ENCODE results near the gene N4BP2. TPM values are rescaled to one million over a fixed set of nuclear protein-coding genes. Genes with fewer than 3 reads are reported as not detected.

The N4BP2 gene
- total and polyA plus RNA-seq, 2 experiments from 2014 or later = 11.2 to 28.8 TPM

- no peaks in the 10 kb centered on the region for H3K36me3 ChIP-seq (replicated peaks; ENCODE audit: insufficient read depth, low read depth)
- 100% methylated on average over 1 of the region's 22 CpGs for WGBS (ENCODE audit: low lambda C conversion rate, missing lambda C conversion rate)
- no peak overlapping the region for H3K4me3 ChIP-seq
- no peak for TF ChIP-seq CTCF (IDR thresholded peaks at IDR 0.05; ENCODE audit: poor library complexity)
- no peak for TF ChIP-seq EZH2phosphoT487 (IDR thresholded peaks at IDR 0.05; ENCODE audit: low read depth, severe bottlenecking, unreplicated experiment)
- no peak for TF ChIP-seq EZH2 (IDR thresholded peaks at IDR 0.05; ENCODE audit: borderline replicate concordance)
- H3K27me3 ChIP-seq = no peaks in the 10 kb centered on the region
- no peak for DNase-seq (ENCODE audit: low spot score)
- H4K20me1 ChIP-seq (ENCODE audit: insufficient read depth, poor library complexity, severe bottlenecking) = no peaks in the 10 kb centered on the region
- no peak overlapping the region for H3K4me2 ChIP-seq
- no peak overlapping the region for H2AFZ ChIP-seq
- H3K4me1 ChIP-seq (ENCODE audit: insufficient read depth) = peaks cover 4% of the 10 kb centered on the region
- no peaks in the 10 kb centered on the region for H3K9me3 ChIP-seq (ENCODE audit: low read depth)
- no peak overlapping the region for H3K27ac ChIP-seq
- H3K9me2 ChIP-seq (replicated peaks; ENCODE audit: insufficient read depth) = no peaks in the 10 kb centered on the region
- no peaks in the 10 kb centered on the region for H3K79me2 ChIP-seq
Measured at GRCh38 chr4:40032785-40033184, 23.9 kb upstream of the N4BP2 start.

- no peaks in the 10 kb centered on the region for H3K79me2 ChIP-seq
- H3K4me1 ChIP-seq (ENCODE audit: insufficient read depth) = peaks cover 4% of the 10 kb centered on the region
- H3K4me2 ChIP-seq = no peak overlapping the region
- no peak for TF ChIP-seq EZH2 (IDR thresholded peaks at IDR 0.05; ENCODE audit: borderline replicate concordance)
- TF ChIP-seq EZH2phosphoT487 (IDR thresholded peaks at IDR 0.05; ENCODE audit: low read depth, severe bottlenecking, unreplicated experiment) = no peak
- TF ChIP-seq CTCF (IDR thresholded peaks at IDR 0.05; ENCODE audit: poor library complexity) = no peak
- H3K36me3 ChIP-seq (replicated peaks; ENCODE audit: insufficient read depth, low read depth) = no peaks in the 10 kb centered on the region
- no peak for DNase-seq (ENCODE audit: low spot score)
- no peaks in the 10 kb centered on the region for H3K27me3 ChIP-seq
- no peaks in the 10 kb centered on the region for H3K9me2 ChIP-seq (replicated peaks; ENCODE audit: insufficient read depth)
- H4K20me1 ChIP-seq (ENCODE audit: insufficient read depth, poor library complexity, severe bottlenecking) = no peaks in the 10 kb centered on the region
- H3K4me3 ChIP-seq = no peak overlapping the region
- WGBS (ENCODE audit: low lambda C conversion rate, missing lambda C conversion rate) = 46% methylated on average over 2 of the region's 2 CpGs
- H3K9me3 ChIP-seq (ENCODE audit: low read depth) = no peaks in the 10 kb centered on the region
- no peak overlapping the region for H2AFZ ChIP-seq
- H3K27ac ChIP-seq = peak overlapping the region; percentile 68
Measured at GRCh38 chr4:40033613-40034012, 23.0 kb upstream of the N4BP2 start.

GRCh38 chr4:40038977-40039376 lies 17.7 kb upstream of the N4BP2 start:
- no peaks in the 10 kb centered on the region for H3K79me2 ChIP-seq
- 98% methylated on average over 7 of the region's 7 CpGs for WGBS (ENCODE audit: low lambda C conversion rate, missing lambda C conversion rate)
- H3K27ac ChIP-seq = no peak overlapping the region
- H3K4me3 ChIP-seq = no peak overlapping the region
- no peaks in the 10 kb centered on the region for H3K27me3 ChIP-seq
- H3K4me2 ChIP-seq = no peak overlapping the region
- no peaks in the 10 kb centered on the region for H4K20me1 ChIP-seq (ENCODE audit: insufficient read depth, poor library complexity, severe bottlenecking)
- TF ChIP-seq CTCF (IDR thresholded peaks at IDR 0.05; ENCODE audit: poor library complexity) = no peak
- TF ChIP-seq EZH2phosphoT487 (IDR thresholded peaks at IDR 0.05; ENCODE audit: low read depth, severe bottlenecking, unreplicated experiment) = no peak
- TF ChIP-seq EZH2 (IDR thresholded peaks at IDR 0.05; ENCODE audit: borderline replicate concordance) = no peak
- H3K36me3 ChIP-seq (replicated peaks; ENCODE audit: insufficient read depth, low read depth) = no peaks in the 10 kb centered on the region
- no peaks in the 10 kb centered on the region for H3K9me2 ChIP-seq (replicated peaks; ENCODE audit: insufficient read depth)
- no peaks in the 10 kb centered on the region for H3K4me1 ChIP-seq (ENCODE audit: insufficient read depth)
- no peak overlapping the region for H2AFZ ChIP-seq
- no peaks in the 10 kb centered on the region for H3K9me3 ChIP-seq (ENCODE audit: low read depth)
- DNase-seq (ENCODE audit: low spot score) = no peak

GRCh38 chr4:40040908-40041307 lies 15.7 kb upstream of the N4BP2 start:
- Histone ChIP-seq H3K27ac (no peak overlapping the region), H3K4me1 (ENCODE audit: insufficient read depth) (no peaks in the 10 kb centered on the region), H4K20me1 (ENCODE audit: insufficient read depth, poor library complexity, severe bottlenecking) (no peaks in the 10 kb centered on the region), H3K27me3 (no peaks in the 10 kb centered on the region), H3K79me2 (no peaks in the 10 kb centered on the region), H3K4me3 (no peak overlapping the region), H3K36me3 (replicated peaks; ENCODE audit: insufficient read depth, low read depth) (no peaks in the 10 kb centered on the region), H3K9me2 (replicated peaks; ENCODE audit: insufficient read depth) (no peaks in the 10 kb centered on the region), H2AFZ (no peak overlapping the region), H3K9me3 (ENCODE audit: low read depth) (no peaks in the 10 kb centered on the region), H3K4me2 (no peak overlapping the region)
- no peak for DNase-seq (ENCODE audit: low spot score)
- TF ChIP-seq EZH2phosphoT487 (IDR thresholded peaks at IDR 0.05; ENCODE audit: low read depth, severe bottlenecking, unreplicated experiment) (no peak), EZH2 (IDR thresholded peaks at IDR 0.05; ENCODE audit: borderline replicate concordance) (no peak), CTCF (IDR thresholded peaks at IDR 0.05; ENCODE audit: poor library complexity) (no peak)
- whole genome bisulfite sequencing (ENCODE audit: low lambda C conversion rate, missing lambda C conversion rate) = 92% methylated on average over 4 of the region's 4 CpGs

All from hepatocyte (in vitro differentiated cells).